Naive thymus-derived CD8-positive, alpha-beta T cell (primary cell): ENCODE data around the gene TENT4B. TPM values are rescaled to one million over a fixed set of nuclear protein-coding genes. Genes with fewer than 3 reads are reported as not detected.
"Not testable (repeated sequence)": the region's sequence is repeated elsewhere in the genome, so short reads cannot be mapped to it uniquely, and the experiment has no call there.

Source experiments
- ATAC-seq, 2 donors: fragments of 150-1000 bp; cut with Tn5 transposase in 1 of 2; sonication (Bioruptor Pico), chemical (Tn5 transposase) in 1 of 2; 1 replicate in 1 of 2; 2 replicates in 1 of 2; pipeline ENCODE4 v1.10.0; 2021; ENCODE audit warnings: mild to moderate bottlenecking in 2 of 2, moderate library complexity in 2 of 2
- POLR2A ChIA-PET: fragments of 350-600 bp; sonication (Branson Sonifier 250); formaldehyde crosslinking; loops from one replicate; lab custom pipeline; 2021; ENCODE audit warnings: antibody characterized with exemption; lab: Charles Lee
- DNase-seq, 10 donors: peaks; one replicate each; pipeline versions ENCODE4 v3.0.0 to v3.0.0-alpha.2; 2020 to 2022
- H3K27ac Mint-ChIP-seq, 10 donors: one replicate each; pipeline ENCODE4 v1.8.0; 2020 to 2022; ENCODE audit warnings: mild to moderate bottlenecking in 10 of 10, mixed read lengths in 10 of 10, moderate library complexity in 4 of 10, inconsistent platforms in 1 of 10
- H3K27me3 Mint-ChIP-seq, 5 donors: one replicate each; pipeline ENCODE4 v1.8.0; 2021 to 2022; ENCODE audit warnings: mixed read lengths in 5 of 5
- H3K36me3 Mint-ChIP-seq, 3 donors: one replicate each; pipeline ENCODE4 v1.8.0; 2020 to 2022; ENCODE audit warnings: mixed read lengths in 3 of 3, mild to moderate bottlenecking in 2 of 3, inconsistent platforms in 1 of 3
- H3K4me1 Mint-ChIP-seq, 4 donors: one replicate each; pipeline ENCODE4 v1.8.0; 2021 to 2022; ENCODE audit warnings: mixed read lengths in 4 of 4
- H3K4me3 Mint-ChIP-seq, 10 donors: one replicate each; pipeline ENCODE4 v1.8.0; 2020 to 2022; ENCODE audit warnings: mild to moderate bottlenecking in 10 of 10, mixed read lengths in 10 of 10, moderate library complexity in 6 of 10, inconsistent platforms in 1 of 10
- H3K9me3 Mint-ChIP-seq, 9 donors: one replicate each; pipeline ENCODE4 v1.8.0; 2020 to 2022; ENCODE audit warnings: mixed read lengths in 9 of 9, mild to moderate bottlenecking in 3 of 9, inconsistent platforms in 1 of 9, moderate library complexity in 1 of 9
- polyA plus RNA-seq, 3 donors: library from polyadenylated mRNA; unstranded; fragments of 300-500 nt; fragmentation: Illumina TruSeq; gene quantifications; one replicate each; pipeline ENCODE4 v1.2.3, GENCODE V29; 2021
- total RNA-seq, 8 experiments: library from RNA in 2 of 8; stranded (reverse) in 2 of 8; gene quantifications; one replicate each; pipeline ENCODE4 v1.2.3 and lab custom pipeline; 2021 to 2026

Gene TENT4B
- total and polyA plus RNA-seq, 5 experiments from 2014 or later, result 5.3 to 27.0 (median 8.3) TPM

GRCh38 chr16:50156590-50156989 is 3.5 kb downstream of the TENT4B start:
- peak overlapping the region in 9 of 10 donors; percentile 31 to 87 (median 56) for H3K27ac Mint-ChIP-seq
- H3K9me3 Mint-ChIP-seq, result no peaks in the 10 kb centered on the region
- DNase-seq, result no peak
- H3K27me3 Mint-ChIP-seq, result no peaks in the 10 kb centered on the region
- POLR2A ChIA-PET, result interaction anchor here (1.3 to 1.5 kb wide), 2 partner anchors 91 to 133 kb away, joined by 3 read pairs; partner anchors contain the start of gene HEATR3
- H3K36me3 Mint-ChIP-seq, result peaks cover 0 to 25% (median 5%) of the 10 kb centered on the region in 3 donors
- H3K4me1 Mint-ChIP-seq, result peaks cover 39 to 79% (median 69%) of the 10 kb centered on the region in 4 donors
- H3K4me3 Mint-ChIP-seq, result peak overlapping the region; percentile 41 to 97 (median 94)
- no peak for ATAC-seq

GRCh38 chr16:50160495-50161164 is 7.5 kb downstream of the TENT4B start:
- ATAC-seq (peak; percentile 61 to 87), DNase-seq (peak in 4 of 10 donors; percentile 26 to 58 (median 42))
- Mint-ChIP-seq H3K4me3 (peak overlapping the region; percentile 7 to 59 (median 52)), H3K4me1 (peaks cover 36 to 85% (median 70%) of the 10 kb centered on the region in 4 donors), H3K27me3 (no peaks in the 10 kb centered on the region), H3K27ac (peak overlapping the region; percentile 52 to 96 (median 82)), H3K9me3 (no peaks in the 10 kb centered on the region), H3K36me3 (peaks cover 0 to 35% (median 5%) of the 10 kb centered on the region in 3 donors)
- POLR2A ChIA-PET, result interaction anchor here (0.8 to 1.3 kb wide), 2 partner anchors 15 to 95 kb away, joined by 3 to 4 read pairs; partner anchors contain the start of gene HEATR3

GRCh38 chr16:50161950-50162349 is 8.8 kb downstream of the TENT4B start:
- POLR2A ChIA-PET, result interaction anchor here (0.9 to 1.3 kb wide), 2 partner anchors 12 to 96 kb away, joined by 3 to 4 read pairs; partner anchors contain the start of gene HEATR3
- Mint-ChIP-seq H3K27ac (peak overlapping the region in 5 of 10 donors; percentile 39 to 77 (median 70)), H3K9me3 (no peaks in the 10 kb centered on the region), H3K27me3 (no peaks in the 10 kb centered on the region), H3K36me3 (peaks cover 0 to 37% (median 5%) of the 10 kb centered on the region in 3 donors), H3K4me1 (peaks cover 38 to 84% (median 71%) of the 10 kb centered on the region in 4 donors), H3K4me3 (peak overlapping the region in 4 of 10 donors; percentile 3 to 45 (median 27))
- DNase-seq (no peak), ATAC-seq (no peak)

GRCh38 chr16:50165473-50165872 is 12.4 kb downstream of the TENT4B start:
- POLR2A ChIA-PET, result interaction anchor here (0.7 kb wide), 1 partner anchor 100 kb away, joined by 3 read pairs; the partner anchor contains the start of gene HEATR3
- Mint-ChIP-seq H3K27ac (peak overlapping the region in 2 of 10 donors; percentile 17 to 61), H3K36me3 (peaks cover 0 to 26% (median 2%) of the 10 kb centered on the region in 3 donors), H3K4me1 (peaks cover 29 to 83% (median 68%) of the 10 kb centered on the region in 4 donors), H3K27me3 (no peaks in the 10 kb centered on the region), H3K9me3 (peaks cover 0 to 2% (median 0%) of the 10 kb centered on the region in 9 donors), H3K4me3 (peak overlapping the region in 4 of 10 donors; percentile 10 to 39 (median 24))
- DNase-seq (no peak), ATAC-seq (no peak)

GRCh38 chr16:50166511-50167500 is 13.7 kb downstream of the TENT4B start:
- Mint-ChIP-seq H3K9me3 (peaks cover 0 to 2% (median 0%) of the 10 kb centered on the region in 9 donors), H3K4me1 (peaks cover 27 to 82% (median 66%) of the 10 kb centered on the region in 4 donors), H3K27ac (peak overlapping the region in 8 of 10 donors; percentile 15 to 92 (median 80)), H3K4me3 (peak overlapping the region; percentile 0 to 84 (median 68)), H3K36me3 (peaks cover 0 to 24% (median 2%) of the 10 kb centered on the region in 3 donors), H3K27me3 (no peaks in the 10 kb centered on the region)
- POLR2A ChIA-PET, result interaction anchor here (0.8 to 1.0 kb wide), 2 partner anchors 11 to 101 kb away, joined by 3 to 6 read pairs; partner anchors contain the start of gene HEATR3
- peak in 1 of 2 donors; percentile 21 for ATAC-seq
- DNase-seq, result no peak

- H3K27ac Mint-ChIP-seq, result peak overlapping the region in 9 of 10 donors; percentile 60 to 92 (median 84)
- H3K27me3 Mint-ChIP-seq, result no peaks in the 10 kb centered on the region
- peaks cover 0 to 2% (median 0%) of the 10 kb centered on the region in 9 donors for H3K9me3 Mint-ChIP-seq
- peak overlapping the region; percentile 49 to 84 (median 72) for H3K4me3 Mint-ChIP-seq
- H3K4me1 Mint-ChIP-seq, result peaks cover 28 to 82% (median 64%) of the 10 kb centered on the region in 4 donors
- POLR2A ChIA-PET, result interaction anchor here (1.0 kb wide), 1 partner anchor 102 kb away, joined by 6 read pairs; the partner anchor contains the start of gene HEATR3
- peak in 1 of 2 donors; percentile 45 for ATAC-seq
- DNase-seq, result peak in 1 of 10 donors; percentile 42
- H3K36me3 Mint-ChIP-seq, result peaks cover 0 to 24% (median 2%) of the 10 kb centered on the region in 3 donors
Measured at GRCh38 chr16:50167556-50167955, 14.4 kb downstream of the TENT4B start.

- ATAC-seq (no peak), DNase-seq (no peak)
- peaks cover 0 to 26% (median 4%) of the 10 kb centered on the region in 3 donors for H3K36me3 Mint-ChIP-seq
- H3K4me3 Mint-ChIP-seq, result peak overlapping the region in 4 of 10 donors; percentile 32 to 71 (median 44)
- POLR2A ChIA-PET, result interaction anchor here (0.6 kb wide), 1 partner anchor 11 kb away, joined by 4 read pairs; no protein-coding TSS in a partner anchor
- H3K27ac Mint-ChIP-seq, result peak overlapping the region in 5 of 10 donors; percentile 21 to 76 (median 44)
- peaks cover 0 to 2% (median 0%) of the 10 kb centered on the region in 9 donors for H3K9me3 Mint-ChIP-seq
- H3K27me3 Mint-ChIP-seq, result no peaks in the 10 kb centered on the region
- H3K4me1 Mint-ChIP-seq, result peaks cover 38 to 87% (median 71%) of the 10 kb centered on the region in 4 donors
Measured at GRCh38 chr16:50169555-50170096, 16.5 kb downstream of the TENT4B start.

- H3K36me3 Mint-ChIP-seq, result peaks cover 0 to 36% (median 7%) of the 10 kb centered on the region in 3 donors
- H3K4me1 Mint-ChIP-seq, result peaks cover 34 to 81% (median 69%) of the 10 kb centered on the region in 4 donors
- DNase-seq, POLR2A ChIA-PET, H3K27me3 Mint-ChIP-seq, H3K27ac Mint-ChIP-seq, ATAC-seq, H3K9me3 Mint-ChIP-seq: not testable (repeated sequence)
- peak overlapping the region in 1 of 10 donors; percentile 22 for H3K4me3 Mint-ChIP-seq
Measured at GRCh38 chr16:50171773-50172172, 18.7 kb downstream of the TENT4B start.

GRCh38 chr16:50172195-50172922 is 19.3 kb downstream of the TENT4B start:
- H3K4me3 Mint-ChIP-seq, result peak overlapping the region in 1 of 10 donors; percentile 18
- H3K27me3 Mint-ChIP-seq, result no peaks in the 10 kb centered on the region
- H3K36me3 Mint-ChIP-seq, result peaks cover 0 to 36% (median 7%) of the 10 kb centered on the region in 3 donors
- H3K9me3 Mint-ChIP-seq, result peaks cover 0 to 2% (median 0%) of the 10 kb centered on the region in 9 donors
- H3K27ac Mint-ChIP-seq, result peak overlapping the region in 3 of 10 donors; percentile 7 to 58 (median 34)
- H3K4me1 Mint-ChIP-seq, result peaks cover 31 to 81% (median 69%) of the 10 kb centered on the region in 4 donors
- POLR2A ChIA-PET, result no interaction called here
- ATAC-seq, result no peak
- no peak for DNase-seq

GRCh38 chr16:50173316-50173715 is 20.2 kb downstream of the TENT4B start:
- POLR2A ChIA-PET, result interaction anchor here (1.1 kb wide), 1 partner anchor 12 kb away, joined by 4 read pairs; no protein-coding TSS in a partner anchor
- Mint-ChIP-seq H3K4me3 (no peak overlapping the region), H3K9me3 (no peaks in the 10 kb centered on the region), H3K27ac (peak overlapping the region in 1 of 10 donors; percentile 55), H3K36me3 (peaks cover 0 to 41% (median 7%) of the 10 kb centered on the region in 3 donors), H3K4me1 (peaks cover 28 to 84% (median 72%) of the 10 kb centered on the region in 4 donors), H3K27me3 (no peaks in the 10 kb centered on the region)
- DNase-seq (no peak), ATAC-seq (no peak)
